Tibial nerve (tissue), 4 donors: Measurements from ENCODE around the gene SELENON.

ENCODE experiments used
- CTCF ChIP-seq, 5 experiments: fragments of 200-600 bp in 3 of 5; fragments of 450-650 bp in 2 of 5; sonication (generic) in 3 of 5; IDR thresholded peaks; one replicate each; pipeline ENCODE4 v1.5.1; 2016 to 2019; ENCODE audit warnings: antibody characterized with exemption in 5 of 5, mild to moderate bottlenecking in 3 of 5, moderate library complexity in 2 of 5
- EP300 ChIP-seq, 2 donors: sonication (generic); formaldehyde crosslinking; IDR thresholded peaks; one replicate each; pipeline ENCODE4 v1.6.1; 2017; ENCODE audit warnings: antibody characterized with exemption in 2 of 2, mild to moderate bottlenecking in 1 of 2
- POLR2A ChIP-seq, 2 donors: fragments of 450-650 bp; IDR thresholded peaks; one replicate each; pipeline ENCODE4 v1.6.1; 2017; ENCODE audit warnings: antibody characterized with exemption in 2 of 2, mild to moderate bottlenecking in 2 of 2, moderate library complexity in 2 of 2

- TF ChIP-seq POLR2A (IDR thresholded peaks at IDR 0.05) (no peak), CTCF (IDR thresholded peaks at IDR 0.05) (no peak), EP300 (IDR thresholded peaks at IDR 0.05) (no peak)
Observed at GRCh38 chr1:25833158-25833557, 33.2 kb downstream of the SELENON start.
